ENCODE data around the gene C1orf159.

GRCh38 chr1:1122078-1122811 is 6.4 kb upstream of the C1orf159 start:
- no peak for TF ChIP-seq POLR2A (IDR thresholded peaks at IDR 0.05; ENCODE audit: low read length)
- TF ChIP-seq GATA1 (IDR thresholded peaks at IDR 0.05; ENCODE audit: low read depth, low read length), result no peak

Measured in erythroblast (primary cell).